ENCODE results near the gene KAT7. TPM values are rescaled to one million over a fixed set of nuclear protein-coding genes. Genes with fewer than 3 reads are reported as not detected.

Gene KAT7
- total RNA-seq, 1 donor, result 43.2 TPM

DNA sequence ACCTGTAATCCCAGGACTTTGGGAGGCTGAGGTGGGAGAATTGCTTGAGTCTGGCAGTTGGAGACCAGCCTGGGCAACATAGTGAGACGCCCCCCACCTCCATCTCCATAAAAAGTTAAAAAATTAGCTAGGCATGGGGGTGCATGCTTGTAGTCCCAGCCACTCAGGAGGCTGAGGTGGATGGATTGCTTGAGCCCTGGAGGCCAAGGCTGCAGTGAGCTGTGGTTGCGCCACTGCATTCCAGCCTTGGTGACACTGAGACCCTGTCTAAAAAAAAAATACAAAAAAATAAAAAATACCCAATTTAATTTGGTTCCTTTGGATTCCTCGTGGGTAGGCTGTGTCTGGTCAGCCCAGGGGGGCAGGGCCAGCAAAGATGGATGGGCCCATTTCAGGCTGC is 85.4 kb downstream of the KAT7 start:
- TF ChIP-seq, protein P1, sequence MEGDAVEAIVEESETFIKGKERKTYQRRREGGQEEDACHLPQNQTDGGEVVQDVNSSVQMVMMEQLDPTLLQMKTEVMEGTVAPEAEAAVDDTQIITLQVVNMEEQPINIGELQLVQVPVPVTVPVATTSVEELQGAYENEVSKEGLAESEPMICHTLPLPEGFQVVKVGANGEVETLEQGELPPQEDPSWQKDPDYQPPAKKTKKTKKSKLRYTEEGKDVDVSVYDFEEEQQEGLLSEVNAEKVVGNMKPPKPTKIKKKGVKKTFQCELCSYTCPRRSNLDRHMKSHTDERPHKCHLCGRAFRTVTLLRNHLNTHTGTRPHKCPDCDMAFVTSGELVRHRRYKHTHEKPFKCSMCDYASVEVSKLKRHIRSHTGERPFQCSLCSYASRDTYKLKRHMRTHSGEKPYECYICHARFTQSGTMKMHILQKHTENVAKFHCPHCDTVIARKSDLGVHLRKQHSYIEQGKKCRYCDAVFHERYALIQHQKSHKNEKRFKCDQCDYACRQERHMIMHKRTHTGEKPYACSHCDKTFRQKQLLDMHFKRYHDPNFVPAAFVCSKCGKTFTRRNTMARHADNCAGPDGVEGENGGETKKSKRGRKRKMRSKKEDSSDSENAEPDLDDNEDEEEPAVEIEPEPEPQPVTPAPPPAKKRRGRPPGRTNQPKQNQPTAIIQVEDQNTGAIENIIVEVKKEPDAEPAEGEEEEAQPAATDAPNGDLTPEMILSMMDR (IDR thresholded peaks at IDR 0.05; ENCODE audit: insufficient read depth, low read depth, low read length), result no peak
- DNase-seq (ENCODE audit: low read depth), result no peak
- H3K4me3 ChIP-seq (ENCODE audit: low read depth, low read length), result no peak overlapping the region

DNA sequence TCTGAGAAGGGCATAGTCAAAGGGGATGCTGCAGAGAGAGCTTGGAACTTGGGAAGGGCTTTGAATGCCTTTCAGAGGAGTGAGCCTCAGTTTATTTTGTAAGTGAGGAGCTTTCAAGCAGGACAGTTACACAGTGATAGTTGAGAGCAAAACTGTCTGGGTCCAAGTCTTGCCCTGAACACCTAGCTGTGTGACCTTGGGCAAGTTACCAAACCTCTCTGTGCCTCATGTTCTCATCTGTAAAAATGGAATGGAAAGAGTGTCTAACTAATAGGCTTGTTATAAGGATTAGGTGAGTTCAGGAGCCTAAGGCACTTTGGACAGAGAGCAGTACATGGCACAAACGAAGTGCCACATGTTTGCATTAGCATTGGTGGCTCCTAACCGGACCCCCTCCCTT is 86.4 kb downstream of the KAT7 start:
- no peak for DNase-seq (ENCODE audit: low read depth)
- no peak overlapping the region for H3K4me3 ChIP-seq (ENCODE audit: low read depth, low read length)
- TF ChIP-seq, protein P1 (IDR thresholded peaks at IDR 0.05; ENCODE audit: insufficient read depth, low read depth, low read length), result no peak

DNA sequence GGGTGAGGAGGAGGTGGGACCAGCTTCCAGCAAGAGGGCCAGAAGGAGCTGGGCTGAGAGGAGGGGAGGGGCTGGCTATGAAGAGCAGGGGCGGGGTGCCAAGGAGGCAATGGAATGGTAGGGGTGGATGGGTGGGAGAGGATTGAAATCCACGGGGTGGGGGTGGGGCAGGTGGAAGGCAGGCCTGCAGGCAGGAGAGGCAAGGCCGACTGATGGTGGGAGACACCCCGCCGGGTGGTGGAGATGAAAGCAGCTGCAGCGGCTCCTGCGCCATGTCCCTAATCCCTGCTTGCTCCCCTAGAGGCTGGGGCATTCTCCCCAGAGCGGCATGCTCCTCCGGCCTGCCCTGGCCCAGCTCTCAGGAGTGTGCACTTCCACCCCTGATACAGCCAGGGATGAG is 87.2 kb downstream of the KAT7 start:
- DNase-seq (ENCODE audit: low read depth), result no peak
- TF ChIP-seq, protein P1 (IDR thresholded peaks at IDR 0.05; ENCODE audit: insufficient read depth, low read depth, low read length), result no peak
- H3K4me3 ChIP-seq (ENCODE audit: low read depth, low read length), result no peak overlapping the region

DNA sequence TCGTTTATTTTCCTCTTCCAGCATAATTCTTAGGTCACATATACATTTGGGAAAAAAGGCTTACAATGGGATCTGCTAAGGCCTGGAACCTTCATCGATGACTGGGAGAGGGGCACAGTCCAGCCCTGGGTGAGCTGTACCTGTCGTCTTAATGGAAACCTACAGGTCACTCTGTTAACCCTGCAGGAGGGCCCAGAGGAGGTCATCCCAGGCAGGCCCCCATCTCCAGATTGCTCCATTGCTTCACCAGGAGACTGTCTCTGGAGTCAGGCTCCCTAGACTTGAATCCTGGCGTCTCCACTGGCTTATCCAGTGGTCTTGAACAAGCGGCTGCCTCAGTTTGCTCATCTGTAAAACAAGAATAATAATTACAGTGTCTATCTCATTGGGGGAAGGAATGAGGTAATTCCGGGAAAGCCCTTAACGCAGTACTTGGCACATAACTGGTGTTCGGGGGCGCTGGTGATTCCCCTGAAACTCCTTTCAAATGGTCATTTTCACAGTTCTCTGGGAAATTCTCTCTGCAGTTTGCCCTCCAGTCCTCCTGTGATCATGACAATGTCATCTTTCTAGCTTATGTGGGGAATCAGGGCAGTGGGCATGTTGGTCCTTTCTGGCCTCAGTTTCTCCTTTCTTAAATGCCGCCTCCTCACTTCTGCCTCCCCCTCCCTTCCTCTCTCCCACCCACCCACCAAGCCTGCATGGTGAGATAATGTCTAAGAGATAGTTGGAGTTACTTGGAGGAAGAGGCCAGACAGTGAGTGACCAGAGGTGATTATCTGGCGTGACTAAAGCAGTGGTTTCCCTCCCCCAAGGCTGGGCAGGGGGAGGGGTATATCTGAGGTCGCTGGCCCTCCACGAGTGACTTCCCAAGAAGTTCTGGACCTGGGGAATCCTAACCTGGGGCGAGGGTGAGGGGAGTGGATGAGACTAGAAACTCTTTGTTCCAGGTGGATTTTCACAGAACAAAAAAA is 90.7 kb downstream of the KAT7 start:
- TF ChIP-seq, protein P1 (IDR thresholded peaks at IDR 0.05; ENCODE audit: insufficient read depth, low read depth, low read length), result no peak
- H3K4me3 ChIP-seq (ENCODE audit: low read depth, low read length), result no peak overlapping the region
- no peak for DNase-seq (ENCODE audit: low read depth)

DNA sequence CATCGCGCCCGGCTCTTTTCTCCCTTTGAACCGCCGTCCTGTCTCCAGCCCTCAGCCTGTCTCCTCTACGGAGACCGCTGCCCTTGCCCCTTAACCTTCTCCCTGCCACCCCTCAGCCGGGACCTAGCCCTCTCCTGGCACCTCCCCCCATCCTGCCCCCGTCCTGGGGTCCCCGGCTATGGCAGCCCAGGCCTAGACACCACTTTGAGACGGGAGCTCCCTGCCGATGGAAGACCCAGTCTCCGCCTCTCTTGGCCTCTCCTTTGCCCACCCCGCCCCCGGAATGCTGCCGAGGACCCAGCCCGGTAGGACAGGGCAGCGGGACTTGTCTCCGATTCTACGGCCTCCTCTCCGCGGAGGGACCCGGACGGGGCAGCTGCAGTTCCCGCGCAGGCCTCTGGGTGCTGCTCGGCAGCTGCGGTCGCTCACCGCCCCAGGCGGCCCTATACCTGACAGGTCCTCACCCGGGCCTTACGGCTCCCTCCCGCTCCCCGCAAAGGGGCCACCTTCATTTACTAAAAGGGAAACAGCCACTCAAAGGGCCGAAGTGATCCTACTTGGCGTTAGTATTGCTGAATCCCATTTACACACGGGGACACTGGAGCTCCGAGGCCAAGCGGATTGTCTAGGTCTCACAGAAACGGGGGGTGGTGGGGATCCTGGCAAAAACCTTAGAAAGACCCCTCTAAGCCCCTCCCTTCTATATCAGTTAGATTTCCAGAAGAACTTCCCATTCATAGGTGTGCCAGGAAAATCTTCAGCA is 92.0 kb downstream of the KAT7 start:
- no peak overlapping the region for H3K4me3 ChIP-seq (ENCODE audit: low read depth, low read length)
- DNase-seq (ENCODE audit: low read depth), result peak; percentile 52
- TF ChIP-seq, protein P1 (IDR thresholded peaks at IDR 0.05; ENCODE audit: insufficient read depth, low read depth, low read length), result peak; percentile 98

DNA sequence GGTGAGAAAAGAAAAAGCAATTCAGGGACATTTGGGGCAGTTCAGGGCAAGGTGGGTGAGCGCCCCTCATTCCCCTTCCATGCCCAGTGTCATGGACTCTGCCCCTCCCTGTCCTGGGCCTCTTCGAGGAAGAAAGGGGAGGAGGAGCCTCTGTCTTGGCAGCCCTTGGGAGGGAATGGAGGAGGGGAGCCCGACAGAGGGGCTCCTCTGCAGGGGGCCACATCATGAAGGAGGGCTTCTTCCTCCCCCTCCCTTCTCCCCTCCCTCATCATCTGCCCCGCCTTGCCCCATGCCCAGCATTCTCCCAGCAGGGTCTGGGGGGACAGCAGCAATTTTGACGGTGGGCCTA is 92.5 kb downstream of the KAT7 start:
- DNase-seq (ENCODE audit: low read depth), result no peak
- no peak overlapping the region for H3K4me3 ChIP-seq (ENCODE audit: low read depth, low read length)
- TF ChIP-seq, protein P1 (IDR thresholded peaks at IDR 0.05; ENCODE audit: insufficient read depth, low read depth, low read length), result no peak
